Skeletal muscle tissue (tissue), 4 donors: ENCODE measurements around the gene FLOT1. TPM values are rescaled to one million over a fixed set of nuclear protein-coding genes. Genes with fewer than 3 reads are reported as not detected.
"Not testable (repeated sequence)": the region's sequence is repeated elsewhere in the genome, so short reads cannot be mapped to it uniquely, and the experiment has no call there.

Source experiments
- H3K27ac ChIP-seq: one replicate; pipeline ENCODE4 v1.7.0; 2013; ENCODE audit warnings: mild to moderate bottlenecking, low read depth, low read length, inconsistent platforms
- H3K27me3 ChIP-seq, 3 donors: one replicate each; pipeline ENCODE4 v1.7.0; 2013; ENCODE audit warnings: low read length in 3 of 3; ENCODE audit not compliant: control insufficient read depth in 3 of 3, insufficient read depth in 3 of 3
- H3K36me3 ChIP-seq, 3 donors: one replicate each; pipeline ENCODE4 v1.7.0; 2013; ENCODE audit warnings: low read length in 3 of 3; ENCODE audit not compliant: control insufficient read depth in 3 of 3, insufficient read depth in 3 of 3
- H3K4me1 ChIP-seq, 3 donors: one replicate each; pipeline ENCODE4 v1.7.0; 2013; ENCODE audit warnings: low read length in 3 of 3, mild to moderate bottlenecking in 3 of 3; ENCODE audit not compliant: control insufficient read depth in 3 of 3, insufficient read depth in 3 of 3
- H3K4me3 ChIP-seq, 3 donors: one replicate each; pipeline ENCODE4 v1.7.0; 2013; ENCODE audit warnings: low read length in 3 of 3
- H3K9ac ChIP-seq, 3 donors: one replicate each; pipeline ENCODE4 v1.7.0; 2013; ENCODE audit warnings: low read length in 3 of 3, mild to moderate bottlenecking in 3 of 3, moderate library complexity in 2 of 3, low read depth in 1 of 3
- H3K9me3 ChIP-seq, 3 donors: one replicate each; pipeline ENCODE4 v1.7.0; 2013; ENCODE audit warnings: low read length in 3 of 3; ENCODE audit not compliant: control insufficient read depth in 3 of 3
- total RNA-seq: library from RNA; depleted of rRNA; stranded (reverse); fragments of >200 nt; gene quantifications from one replicate; pipeline ENCODE4 v1.2.3, GENCODE V29; 2014
- donor health status: Osteomylitis.

FLOT1 gene
- total RNA-seq, 1 donor from 2014 or later = 44.9 TPM

DNA sequence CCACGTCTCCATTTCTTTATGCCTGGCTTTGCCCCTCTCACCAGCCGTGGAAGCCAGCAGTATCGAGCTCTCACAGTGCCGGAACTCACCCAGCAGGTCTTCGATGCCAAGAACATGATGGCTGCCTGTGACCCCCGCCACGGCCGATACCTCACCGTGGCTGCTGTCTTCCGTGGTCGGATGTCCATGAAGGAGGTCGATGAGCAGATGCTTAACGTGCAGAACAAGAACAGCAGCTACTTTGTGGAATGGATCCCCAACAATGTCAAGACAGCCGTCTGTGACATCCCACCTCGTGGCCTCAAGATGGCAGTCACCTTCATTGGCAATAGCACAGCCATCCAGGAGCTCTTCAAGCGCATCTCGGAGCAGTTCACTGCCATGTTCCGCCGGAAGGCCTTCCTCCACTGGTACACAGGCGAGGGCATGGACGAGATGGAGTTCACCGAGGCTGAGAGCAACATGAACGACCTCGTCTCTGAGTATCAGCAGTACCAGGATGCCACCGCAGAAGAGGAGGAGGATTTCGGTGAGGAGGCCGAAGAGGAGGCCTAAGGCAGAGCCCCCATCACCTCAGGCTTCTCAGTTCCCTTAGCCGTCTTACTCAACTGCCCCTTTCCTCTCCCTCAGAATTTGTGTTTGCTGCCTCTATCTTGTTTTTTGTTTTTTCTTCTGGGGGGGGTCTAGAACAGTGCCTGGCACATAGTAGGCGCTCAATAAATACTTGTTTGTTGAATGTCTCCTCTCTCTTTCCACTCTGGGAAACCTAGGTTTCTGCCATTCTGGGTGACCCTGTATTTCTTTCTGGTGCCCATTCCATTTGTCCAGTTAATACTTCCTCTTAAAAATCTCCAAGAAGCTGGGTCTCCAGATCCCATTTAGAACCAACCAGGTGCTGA, 18.4 kb downstream of the FLOT1 start:
- Histone ChIP-seq H3K4me1 (peaks cover 27 to 42% (median 31%) of the 10 kb centered on the region in 3 donors), H3K36me3 (peaks cover 34 to 47% (median 45%) of the 10 kb centered on the region in 3 donors)
- not testable (repeated sequence) for H3K9me3 ChIP-seq, H3K4me3 ChIP-seq, H3K27me3 ChIP-seq, H3K9ac ChIP-seq, H3K27ac ChIP-seq

DNA sequence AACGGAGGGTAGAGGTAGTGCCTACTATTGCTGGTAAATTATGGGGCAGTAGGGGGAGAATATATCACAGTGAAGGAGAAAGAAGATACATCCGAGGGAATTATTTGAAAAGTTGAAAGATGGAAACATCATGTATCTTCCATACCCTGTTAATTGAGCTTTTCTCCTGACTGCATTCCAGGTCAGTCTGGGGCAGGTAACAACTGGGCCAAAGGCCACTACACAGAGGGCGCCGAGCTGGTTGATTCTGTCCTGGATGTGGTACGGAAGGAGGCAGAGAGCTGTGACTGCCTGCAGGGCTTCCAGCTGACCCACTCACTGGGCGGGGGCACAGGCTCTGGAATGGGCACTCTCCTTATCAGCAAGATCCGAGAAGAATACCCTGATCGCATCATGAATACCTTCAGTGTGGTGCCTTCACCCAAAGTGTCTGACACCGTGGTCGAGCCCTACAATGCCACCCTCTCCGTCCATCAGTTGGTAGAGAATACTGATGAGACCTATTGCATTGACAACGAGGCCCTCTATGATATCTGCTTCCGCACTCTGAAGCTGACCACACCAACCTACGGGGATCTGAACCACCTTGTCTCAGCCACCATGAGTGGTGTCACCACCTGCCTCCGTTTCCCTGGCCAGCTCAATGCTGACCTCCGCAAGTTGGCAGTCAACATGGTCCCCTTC, 19.2 kb downstream of the FLOT1 start:
- H3K4me3 ChIP-seq, H3K9ac ChIP-seq, H3K9me3 ChIP-seq, H3K27me3 ChIP-seq: not testable (repeated sequence)
- H3K36me3 ChIP-seq = peaks cover 34 to 47% (median 45%) of the 10 kb centered on the region in 3 donors
- H3K27ac ChIP-seq = peak overlapping the region; percentile 8
- peaks cover 28 to 42% (median 32%) of the 10 kb centered on the region in 3 donors for H3K4me1 ChIP-seq

DNA sequence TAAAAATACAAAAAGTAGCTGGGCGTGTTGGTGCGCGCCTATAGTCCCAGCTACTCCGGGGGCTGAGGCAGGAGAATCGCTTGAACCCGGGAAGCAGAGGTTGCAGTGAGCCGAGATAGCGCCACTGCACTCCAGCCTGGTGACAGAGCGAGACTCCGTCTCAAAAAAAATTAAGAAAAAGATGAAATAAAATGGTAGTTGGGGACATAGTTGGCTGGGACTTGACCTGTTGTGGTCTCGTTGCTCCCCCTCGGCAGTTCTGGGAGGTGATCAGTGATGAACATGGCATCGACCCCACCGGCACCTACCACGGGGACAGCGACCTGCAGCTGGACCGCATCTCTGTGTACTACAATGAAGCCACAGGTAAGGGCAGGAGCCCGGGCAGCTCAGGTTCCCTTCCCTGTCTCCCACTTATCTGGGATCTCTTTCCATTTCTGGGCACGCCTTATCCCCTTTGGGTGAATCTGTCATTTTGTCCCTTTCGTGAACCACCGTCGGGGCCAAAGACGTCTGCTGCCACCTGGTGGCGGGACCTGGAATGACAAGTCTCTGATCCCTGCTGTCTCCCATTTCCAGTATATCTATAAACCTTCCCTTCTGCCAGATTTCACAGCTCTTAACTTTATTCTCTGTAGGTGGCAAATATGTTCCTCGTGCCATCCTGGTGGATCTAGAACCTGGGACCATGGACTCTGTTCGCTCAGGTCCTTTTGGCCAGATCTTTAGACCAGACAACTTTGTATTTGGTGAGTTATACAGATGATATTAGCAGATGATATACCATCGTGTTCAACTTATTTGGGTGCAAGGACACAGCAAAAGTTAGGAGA, 20.0 kb downstream of the FLOT1 start:
- Histone ChIP-seq H3K36me3 (peaks cover 29 to 40% (median 38%) of the 10 kb centered on the region in 3 donors), H3K9me3 (no peaks in the 10 kb centered on the region), H3K27ac (peak overlapping the region; percentile 95), H3K9ac (peak overlapping the region in 2 of 3 donors; percentile 79 to 85), H3K4me1 (peaks cover 28 to 42% (median 30%) of the 10 kb centered on the region in 3 donors), H3K4me3 (peak overlapping the region; percentile 71 to 81 (median 74)), H3K27me3 (no peaks in the 10 kb centered on the region)

DNA sequence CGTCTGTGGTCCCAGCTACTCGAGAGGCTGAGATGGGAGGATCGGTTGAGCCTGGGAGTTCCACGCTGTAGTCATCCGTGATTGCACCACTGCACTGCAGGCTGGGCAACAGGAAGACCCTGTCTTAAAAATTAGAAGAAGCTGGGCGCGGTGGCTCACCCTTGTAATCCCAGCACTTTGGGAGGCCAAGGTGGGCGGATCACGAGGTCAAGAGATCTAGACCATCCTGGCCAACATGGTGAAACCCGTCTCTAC, 20.5 kb downstream of the FLOT1 start:
- H3K36me3 ChIP-seq = peaks cover 25 to 35% (median 33%) of the 10 kb centered on the region in 3 donors
- H3K4me3 ChIP-seq = peak overlapping the region; percentile 71 to 81 (median 74)
- H3K27ac ChIP-seq = peak overlapping the region; percentile 95
- H3K27me3 ChIP-seq, H3K9me3 ChIP-seq: not testable (repeated sequence)
- peak overlapping the region in 2 of 3 donors; percentile 79 to 85 for H3K9ac ChIP-seq
- peaks cover 28 to 42% (median 30%) of the 10 kb centered on the region in 3 donors for H3K4me1 ChIP-seq

DNA sequence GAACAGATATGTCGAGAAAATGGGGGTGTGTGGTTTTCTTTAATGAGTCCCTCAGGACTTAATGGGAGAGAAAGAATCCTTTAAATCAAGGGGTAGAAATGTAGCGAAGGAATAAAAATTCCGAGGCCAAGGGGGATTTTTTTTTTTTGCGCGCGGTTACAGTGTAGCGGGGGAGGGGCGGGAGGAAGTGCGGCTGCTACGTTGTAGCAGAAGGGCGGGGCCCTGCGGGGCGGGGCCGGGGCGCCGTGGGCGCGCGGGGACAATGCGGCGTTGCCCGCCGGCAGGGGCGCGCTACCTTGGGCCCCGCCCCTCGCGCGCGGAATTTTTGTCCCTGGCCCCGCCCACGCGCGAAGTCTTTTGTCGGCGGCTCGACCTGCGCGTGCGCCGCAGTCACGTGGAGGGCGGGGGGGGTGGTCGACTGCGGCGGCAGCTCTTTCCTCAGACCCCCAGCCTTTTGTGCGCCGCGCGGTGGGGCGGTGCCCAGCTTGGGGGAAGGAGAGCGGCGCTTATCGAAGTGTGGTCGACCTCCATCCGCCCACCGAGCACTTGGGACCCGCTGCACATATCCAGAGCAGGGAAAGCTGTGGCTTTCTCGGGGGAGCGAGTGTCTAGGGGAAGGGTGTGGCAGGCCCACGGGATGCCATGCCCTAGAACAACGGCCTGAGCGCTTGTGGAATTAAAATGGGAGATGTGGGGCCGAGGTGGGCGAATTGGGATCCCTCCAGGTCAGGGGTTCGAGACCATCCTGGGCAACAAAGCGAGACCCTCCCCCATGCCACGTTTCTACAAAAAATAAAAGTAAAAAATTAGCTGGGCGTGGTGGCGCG, 21.1 kb downstream of the FLOT1 start:
- peak overlapping the region; percentile 76 to 98 (median 81) for H3K4me3 ChIP-seq
- H3K36me3 ChIP-seq = peaks cover 25 to 34% (median 33%) of the 10 kb centered on the region in 3 donors
- no peaks in the 10 kb centered on the region for H3K9me3 ChIP-seq
- H3K4me1 ChIP-seq = peaks cover 30 to 47% (median 34%) of the 10 kb centered on the region in 3 donors
- H3K9ac ChIP-seq = peak overlapping the region; percentile 91 to 93 (median 92)
- H3K27me3 ChIP-seq = no peaks in the 10 kb centered on the region
- H3K27ac ChIP-seq = peak overlapping the region; percentile 95

DNA sequence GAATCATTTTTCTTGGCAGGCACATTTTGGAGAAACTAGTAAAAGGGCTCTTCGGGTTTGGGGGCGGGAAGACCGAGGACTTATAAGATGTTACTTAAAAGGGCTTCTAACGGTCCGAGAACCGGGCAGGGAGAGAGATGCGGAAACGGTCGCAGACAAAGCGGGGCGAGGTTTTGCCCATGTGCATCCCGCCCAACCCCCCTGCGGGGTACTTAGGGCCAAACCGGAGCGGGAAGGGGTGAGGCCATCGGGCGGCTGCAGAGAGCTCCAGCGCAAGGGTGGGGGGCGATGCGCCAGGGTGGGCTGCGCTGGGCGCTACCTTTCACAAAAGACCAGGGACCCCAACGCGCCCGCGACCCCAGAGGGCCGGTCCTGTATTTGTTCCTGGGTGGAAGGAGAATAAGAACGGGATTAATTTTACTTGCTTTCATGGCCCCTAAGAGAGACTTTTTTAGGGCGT, 21.7 kb downstream of the FLOT1 start:
- Histone ChIP-seq H3K4me1 (peaks cover 30 to 46% (median 35%) of the 10 kb centered on the region in 3 donors), H3K9me3 (no peaks in the 10 kb centered on the region), H3K27me3 (no peaks in the 10 kb centered on the region), H3K27ac (peak overlapping the region; percentile 95), H3K4me3 (peak overlapping the region; percentile 76 to 98 (median 81)), H3K9ac (peak overlapping the region; percentile 91 to 93 (median 92)), H3K36me3 (peaks cover 22 to 30% (median 30%) of the 10 kb centered on the region in 3 donors)

DNA sequence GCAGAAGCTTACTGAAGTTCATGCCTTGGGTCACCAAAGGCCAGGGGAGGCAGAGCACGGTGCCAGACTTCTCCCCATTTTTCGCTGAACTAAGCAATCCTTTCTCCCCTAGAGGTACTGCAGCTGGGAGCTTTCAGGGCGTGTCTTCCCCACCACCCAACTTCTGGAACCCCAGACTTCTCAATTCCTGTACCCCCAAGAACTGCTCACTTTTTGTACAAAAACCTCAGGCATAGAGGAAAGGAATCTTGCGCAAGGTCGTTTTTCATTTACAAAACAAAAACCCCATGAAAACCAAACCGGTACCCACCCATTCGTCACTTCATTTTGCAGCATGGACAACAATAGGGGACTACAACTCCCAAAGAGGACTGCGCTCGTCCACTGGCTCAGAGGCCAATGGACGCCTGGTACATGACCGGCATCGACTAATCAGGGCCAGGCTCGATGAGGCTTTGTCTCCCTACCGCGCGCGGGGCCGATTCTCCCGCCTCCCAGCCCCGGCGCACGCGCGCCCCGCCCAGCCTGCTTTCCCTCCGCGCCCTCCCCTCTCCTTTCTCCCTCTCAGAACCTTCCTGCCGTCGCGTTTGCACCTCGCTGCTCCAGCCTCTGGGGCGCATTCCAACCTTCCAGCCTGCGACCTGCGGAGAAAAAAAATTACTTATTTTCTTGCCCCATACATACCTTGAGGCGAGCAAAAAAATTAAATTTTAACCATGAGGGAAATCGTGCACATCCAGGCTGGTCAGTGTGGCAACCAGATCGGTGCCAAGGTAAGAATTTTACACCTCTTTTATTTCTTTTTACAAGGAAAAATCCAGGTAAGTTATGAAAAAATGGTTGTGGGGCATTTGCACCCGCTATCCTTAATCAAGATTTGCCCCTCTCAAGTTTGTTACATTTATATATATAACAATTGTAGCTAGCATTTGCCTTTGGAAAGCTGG, 22.4 kb downstream of the FLOT1 start, which contains the start of gene TUBB:
TUBB (plus strand) TSS at position 562 of the 947 bp plus-strand sequence; CDS start at position 717, 155 bp downstream.
- Histone ChIP-seq H3K4me1 (peaks cover 28 to 43% (median 35%) of the 10 kb centered on the region in 3 donors), H3K9ac (peak within 1 kb of the TSS; percentile 91 to 93 (median 92)), H3K9me3 (no peaks in the 10 kb centered on the region), H3K4me3 (peak within 1 kb of the TSS; percentile 76 to 98 (median 81)), H3K36me3 (peaks cover 20 to 26% (median 24%) of the 10 kb centered on the region in 3 donors), H3K27me3 (no peaks in the 10 kb centered on the region), H3K27ac (peak within 1 kb of the TSS; percentile 96)

DNA sequence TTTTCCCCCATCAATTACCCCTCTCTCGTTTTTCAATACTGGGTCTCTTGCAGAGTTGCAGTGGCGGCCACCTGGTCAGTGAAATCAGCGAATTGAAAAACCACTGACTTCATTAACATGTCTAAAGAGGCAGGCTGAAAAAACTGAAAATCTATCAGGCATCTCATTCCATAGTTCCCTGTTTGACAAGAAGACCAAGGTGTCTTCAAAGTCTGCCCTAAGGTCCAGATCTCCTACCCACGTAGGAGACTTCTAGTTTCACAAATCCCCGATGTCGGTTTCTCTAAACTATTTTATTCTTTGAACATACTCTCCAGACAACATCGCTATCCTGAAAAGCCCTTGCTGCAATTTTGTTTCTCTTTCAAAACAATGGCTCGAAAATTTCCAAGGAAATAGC, 23.1 kb downstream of the FLOT1 start:
- H3K9ac ChIP-seq = peak overlapping the region; percentile 78 to 93 (median 92)
- peak overlapping the region; percentile 96 for H3K27ac ChIP-seq
- H3K4me3 ChIP-seq = peak overlapping the region; percentile 76 to 98 (median 78)
- H3K27me3 ChIP-seq = no peaks in the 10 kb centered on the region
- peaks cover 22 to 25% (median 24%) of the 10 kb centered on the region in 3 donors for H3K36me3 ChIP-seq
- no peaks in the 10 kb centered on the region for H3K9me3 ChIP-seq
- peaks cover 26 to 37% (median 35%) of the 10 kb centered on the region in 3 donors for H3K4me1 ChIP-seq
